CD4-positive, alpha-beta T cell treated with Interferon alpha-2 for 1 hour (primary cell): Measurements from ENCODE around the gene GNRHR.

Source experiments
- DNase-seq, 2 donors: peaks; one replicate each; pipeline ENCODE4 v3.0.0-alpha.2; 2020 to 2022

The GNRHR gene

DNA sequence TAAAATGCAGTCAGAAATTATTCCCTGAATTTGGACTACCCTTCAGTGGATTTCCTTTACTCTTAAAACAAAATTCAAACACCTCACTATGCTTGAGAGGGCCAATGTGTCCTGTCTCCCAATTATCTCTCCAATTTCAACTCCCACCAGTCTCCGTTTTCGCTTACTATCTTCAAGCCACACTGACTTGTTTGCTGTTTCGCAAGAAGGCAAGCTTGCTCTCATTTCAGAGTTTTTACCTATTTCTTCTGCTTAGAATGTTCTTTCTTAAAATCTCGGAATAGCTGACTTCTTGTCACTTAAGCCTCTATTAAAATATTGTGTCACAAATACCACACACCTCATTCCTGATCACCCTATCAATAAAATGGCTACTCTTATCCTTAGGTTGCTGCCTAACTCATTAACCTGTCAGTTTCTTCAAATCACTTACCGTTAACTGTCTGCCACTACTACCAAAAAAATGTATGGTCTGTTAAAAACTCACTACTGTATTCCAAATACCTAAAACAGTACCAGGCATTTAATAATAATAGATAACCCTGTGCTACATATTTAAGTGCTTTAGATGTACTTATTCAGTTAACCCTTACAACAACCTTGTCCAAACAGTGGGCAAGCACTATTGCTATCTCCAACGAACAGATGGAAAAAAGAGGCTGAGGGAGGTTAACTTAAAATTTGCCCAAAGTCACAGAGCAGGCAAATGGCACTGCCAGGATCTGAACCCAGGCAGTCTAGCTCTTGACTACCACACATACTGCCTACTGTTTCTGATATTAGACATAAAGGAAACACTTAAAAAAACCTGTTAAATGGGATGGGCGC is 56.1 kb downstream of the GNRHR start:
- DNase-seq, result no peak

DNA sequence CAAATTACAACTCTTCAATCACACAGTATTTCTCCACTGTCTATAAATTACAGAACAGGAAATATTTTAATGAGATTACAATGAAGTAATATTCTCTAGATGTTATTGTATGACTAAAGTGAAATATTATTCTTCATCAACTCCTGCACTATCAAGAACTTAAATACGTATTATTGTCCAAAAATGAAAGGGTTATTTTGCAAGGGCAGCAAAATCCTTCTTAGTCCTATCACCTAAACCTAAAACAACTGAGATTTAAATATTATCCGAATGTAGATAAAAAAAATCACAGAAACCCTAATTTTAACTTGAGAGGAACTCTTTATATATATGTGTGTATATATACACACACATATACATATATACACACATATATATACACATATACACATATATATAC is 58.1 kb downstream of the GNRHR start:
- DNase-seq, result no peak

DNA sequence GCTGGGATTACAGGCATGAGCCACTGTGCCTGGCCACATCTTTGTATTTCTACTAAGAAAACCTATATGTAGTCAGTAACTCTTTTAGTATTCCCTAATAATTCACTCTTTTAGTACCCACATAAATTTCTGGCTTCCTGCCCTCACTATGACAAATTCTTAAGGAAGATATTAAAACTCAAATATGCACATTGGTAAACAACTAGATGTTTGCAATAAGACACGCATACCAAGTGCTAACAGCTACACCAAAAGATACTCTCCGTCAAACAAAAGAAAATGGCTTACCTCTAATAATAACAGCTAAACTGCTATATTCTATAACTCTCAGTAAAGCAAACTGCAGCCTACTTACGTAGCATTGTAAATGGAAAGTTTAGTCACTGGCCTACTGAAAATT is 59.5 kb downstream of the GNRHR start:
- DNase-seq, result no peak

DNA sequence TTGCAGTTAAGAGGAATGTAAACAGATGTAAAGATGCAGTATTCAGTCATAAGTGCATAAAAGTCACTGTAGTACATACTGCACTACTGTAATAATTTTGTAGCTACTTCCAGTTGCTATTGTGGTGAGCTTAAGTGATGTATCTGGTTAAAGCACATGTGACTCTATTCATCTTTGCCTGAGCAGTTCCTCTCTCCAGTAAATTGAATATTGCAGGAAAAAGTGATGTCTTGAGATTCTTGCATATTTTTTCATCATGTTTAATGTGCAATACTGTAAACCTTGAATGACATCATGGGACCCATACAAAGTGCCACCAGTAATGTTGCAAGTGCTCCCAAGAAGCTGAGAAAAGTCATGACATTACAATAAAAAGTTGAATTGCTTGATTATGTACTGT is 62.9 kb downstream of the GNRHR start:
- DNase-seq, result no peak
